IPS DF 4.7 (cell line): ENCODE measurements around the gene ARFGEF3.
A peak's percentile ranks its signal among the peaks of the same experiment; 100 is the strongest.
"Not testable (repeated sequence)": the region's sequence is repeated elsewhere in the genome, so short reads cannot be mapped to it uniquely, and the experiment has no call there.

Experiments
- DNase-seq: peaks from one replicate; pipeline ENCODE4 v3.0.0-alpha.2; 2013; ENCODE audit warnings: low spot score; ENCODE audit errors: extremely low read depth

ARFGEF3 gene

GRCh38 chr6:138211048-138211581 is 49.4 kb downstream of the ARFGEF3 start:
- no peak for DNase-seq

GRCh38 chr6:138211601-138212000 is 49.9 kb downstream of the ARFGEF3 start:
- DNase-seq: no peak

- not testable (repeated sequence) for DNase-seq
These were observed 50.8 kb downstream of the ARFGEF3 start for GRCh38 chr6:138212530-138212929.

- DNase-seq: no peak
These were observed 53.5 kb downstream of the ARFGEF3 start for GRCh38 chr6:138215093-138215782.

GRCh38 chr6:138218449-138218848 is 56.7 kb downstream of the ARFGEF3 start, which contains the start of gene PBOV1:
Gene PBOV1 (minus strand): TSS chr6:138218491. CDS start chr6:138218395, 96 bp downstream.
- DNase-seq: no peak

- no peak for DNase-seq
These were observed 57.7 kb downstream of the ARFGEF3 start for GRCh38 chr6:138219398-138219797.

GRCh38 chr6:138219901-138220300 is 58.2 kb downstream of the ARFGEF3 start:
- DNase-seq: no peak

- DNase-seq: no peak
These were observed 61.3 kb downstream of the ARFGEF3 start for GRCh38 chr6:138222901-138223546.

- no peak for DNase-seq
These were observed 64.2 kb downstream of the ARFGEF3 start for GRCh38 chr6:138225953-138226352.

GRCh38 chr6:138226700-138227315 is 65.1 kb downstream of the ARFGEF3 start:
- no peak for DNase-seq

- no peak for DNase-seq
These were observed 65.6 kb downstream of the ARFGEF3 start for GRCh38 chr6:138227316-138227781.

GRCh38 chr6:138229072-138229471 is 67.3 kb downstream of the ARFGEF3 start:
- no peak for DNase-seq

GRCh38 chr6:138229663-138230179 is 68.0 kb downstream of the ARFGEF3 start:
- DNase-seq: no peak

GRCh38 chr6:138230221-138230620 is 68.5 kb downstream of the ARFGEF3 start:
- no peak for DNase-seq

GRCh38 chr6:138230759-138231380 is 69.1 kb downstream of the ARFGEF3 start:
- no peak for DNase-seq

GRCh38 chr6:138231381-138231886 is 69.7 kb downstream of the ARFGEF3 start:
- DNase-seq: no peak

GRCh38 chr6:138234363-138234762 is 72.6 kb downstream of the ARFGEF3 start:
- DNase-seq: no peak

- no peak for DNase-seq
These were observed 73.5 kb downstream of the ARFGEF3 start for GRCh38 chr6:138235205-138235604.

GRCh38 chr6:138235693-138236092 is 74.0 kb downstream of the ARFGEF3 start:
- no peak for DNase-seq

GRCh38 chr6:138237463-138237862 is 75.7 kb downstream of the ARFGEF3 start:
- DNase-seq: peak; percentile 3

- no peak for DNase-seq
These were observed 76.6 kb downstream of the ARFGEF3 start for GRCh38 chr6:138238368-138238767.
